Smooth muscle cell (in vitro differentiated cells): Measurements from ENCODE around the gene ACAA1. TPM values are rescaled to one million over a fixed set of nuclear protein-coding genes. Genes with fewer than 3 reads are reported as not detected.

Experiments used
- DNase-seq: peaks from one replicate; lab custom pipeline; 2025; ENCODE audit not compliant: unreplicated experiment; lab: John Stamatoyannopoulos, UW
- H2AFZ ChIP-seq: fragments of 200-600 bp; sonication (generic); 2 replicates; pipeline ENCODE4 v1.6.0; 2016; ENCODE audit warnings: antibody characterized with exemption, low read depth, mild to moderate bottlenecking
- H3F3A ChIP-seq: fragments of 200-600 bp; sonication (generic); 2 replicates; pipeline ENCODE4 v1.6.0; 2017; ENCODE audit warnings: antibody characterized with exemption, low read depth
- H3K27ac ChIP-seq: fragments of 200-600 bp; sonication (generic); 2 replicates; pipeline ENCODE4 v1.5.1; 2016; ENCODE audit warnings: low read depth, mild to moderate bottlenecking
- H3K27me3 ChIP-seq: fragments of 200-600 bp; sonication (generic); 2 replicates; pipeline ENCODE4 v1.6.1; 2016; ENCODE audit warnings: low read depth, mild to moderate bottlenecking
- H3K36me3 ChIP-seq: fragments of 200-600 bp; sonication (generic); 2 replicates; pipeline ENCODE4 v1.5.1; 2016; ENCODE audit warnings: low read depth
- H3K4me1 ChIP-seq: fragments of 200-600 bp; sonication (generic); 2 replicates; pipeline ENCODE4 v1.5.1; 2016; ENCODE audit warnings: low read depth
- H3K4me2 ChIP-seq: fragments of 200-600 bp; sonication (generic); 2 replicates; pipeline ENCODE4 v1.6.0; 2016; ENCODE audit warnings: mild to moderate bottlenecking
- H3K4me3 ChIP-seq: fragments of 200-600 bp; sonication (generic); 2 replicates; pipeline ENCODE4 v1.5.1; 2016; ENCODE audit warnings: mild to moderate bottlenecking
- H3K79me2 ChIP-seq: fragments of 200-600 bp; sonication (generic); 2 replicates; pipeline ENCODE4 v1.6.0; 2016; ENCODE audit warnings: low read depth, mild to moderate bottlenecking
- H3K9ac ChIP-seq: fragments of 200-600 bp; sonication (generic); 2 replicates; pipeline ENCODE4 v1.6.0; 2016; ENCODE audit warnings: low read depth
- H3K9me3 ChIP-seq: fragments of 200-600 bp; sonication (generic); replicated peaks from 2 replicates; pipeline ENCODE4 v1.5.1; 2016; ENCODE audit warnings: low read depth
- H4K20me1 ChIP-seq: fragments of 200-600 bp; sonication (generic); 2 replicates; pipeline ENCODE4 v1.6.0; 2016; ENCODE audit warnings: low read depth
- CTCF ChIP-seq: fragments of 200-600 bp; sonication (generic); IDR thresholded peaks from 2 replicates; pipeline ENCODE4 v1.5.1; 2017; ENCODE audit warnings: borderline replicate concordance, mild to moderate bottlenecking, antibody characterized with exemption; ENCODE audit not compliant: insufficient read depth, poor library complexity, severe bottlenecking
- WGBS: methylation state at CpG from one replicate; pipeline ENCODE4 v1.1.7; 2016; ENCODE audit warnings: low lambda C conversion rate; 5-methylcytosine and 5-hydroxymethylcytosine counted together
- polyA plus RNA-seq: library from polyadenylated mRNA; unstranded; fragments of >200 nt; fragmentation: Nextera tagmentation; extraction: Ambion mirVana; gene quantifications from 2 replicates; pipeline ENCODE4 v1.2.1, GENCODE V29; 2016
- total RNA-seq: library from RNA; depleted of rRNA; stranded (reverse); fragments of >200 nt; gene quantifications from 2 replicates; pipeline ENCODE4 v1.2.3, GENCODE V29; 2014

ACAA1 gene
- total and polyA plus RNA-seq, 2 experiments from 2014 or later: 22.7 to 41.8 TPM

- no peaks in the 10 kb centered on the region for H3F3A ChIP-seq
- no peak overlapping the region for H3K9ac ChIP-seq
- no peaks in the 10 kb centered on the region for H3K4me1 ChIP-seq
- no peak overlapping the region for H3K4me2 ChIP-seq
- TF ChIP-seq CTCF: no peak
- no peak overlapping the region for H2AFZ ChIP-seq
- H3K27me3 ChIP-seq: no peaks in the 10 kb centered on the region
- H3K36me3 ChIP-seq: no peaks in the 10 kb centered on the region
- WGBS: 95% methylated on average over 12 of the region's 12 CpGs
- no peak for DNase-seq
- H4K20me1 ChIP-seq: no peaks in the 10 kb centered on the region
- no peak overlapping the region for H3K4me3 ChIP-seq
- H3K9me3 ChIP-seq: no peaks in the 10 kb centered on the region
- no peak overlapping the region for H3K27ac ChIP-seq
- no peaks in the 10 kb centered on the region for H3K79me2 ChIP-seq
Observed at GRCh38 chr3:38116471-38117162, 20.3 kb downstream of the ACAA1 start.

GRCh38 chr3:38115645-38116427, 21.1 kb downstream of the ACAA1 start:
- no peaks in the 10 kb centered on the region for H4K20me1 ChIP-seq
- H3K36me3 ChIP-seq: no peaks in the 10 kb centered on the region
- TF ChIP-seq CTCF: no peak
- 88% methylated on average over 9 of the region's 9 CpGs for WGBS
- DNase-seq: no peak
- no peak overlapping the region for H3K4me3 ChIP-seq
- H3K9ac ChIP-seq: no peak overlapping the region
- no peaks in the 10 kb centered on the region for H3K9me3 ChIP-seq
- no peak overlapping the region for H3K27ac ChIP-seq
- H3K4me2 ChIP-seq: no peak overlapping the region
- no peaks in the 10 kb centered on the region for H3K4me1 ChIP-seq
- H3K27me3 ChIP-seq: no peaks in the 10 kb centered on the region
- no peaks in the 10 kb centered on the region for H3F3A ChIP-seq
- H2AFZ ChIP-seq: no peak overlapping the region
- H3K79me2 ChIP-seq: no peaks in the 10 kb centered on the region

DNA sequence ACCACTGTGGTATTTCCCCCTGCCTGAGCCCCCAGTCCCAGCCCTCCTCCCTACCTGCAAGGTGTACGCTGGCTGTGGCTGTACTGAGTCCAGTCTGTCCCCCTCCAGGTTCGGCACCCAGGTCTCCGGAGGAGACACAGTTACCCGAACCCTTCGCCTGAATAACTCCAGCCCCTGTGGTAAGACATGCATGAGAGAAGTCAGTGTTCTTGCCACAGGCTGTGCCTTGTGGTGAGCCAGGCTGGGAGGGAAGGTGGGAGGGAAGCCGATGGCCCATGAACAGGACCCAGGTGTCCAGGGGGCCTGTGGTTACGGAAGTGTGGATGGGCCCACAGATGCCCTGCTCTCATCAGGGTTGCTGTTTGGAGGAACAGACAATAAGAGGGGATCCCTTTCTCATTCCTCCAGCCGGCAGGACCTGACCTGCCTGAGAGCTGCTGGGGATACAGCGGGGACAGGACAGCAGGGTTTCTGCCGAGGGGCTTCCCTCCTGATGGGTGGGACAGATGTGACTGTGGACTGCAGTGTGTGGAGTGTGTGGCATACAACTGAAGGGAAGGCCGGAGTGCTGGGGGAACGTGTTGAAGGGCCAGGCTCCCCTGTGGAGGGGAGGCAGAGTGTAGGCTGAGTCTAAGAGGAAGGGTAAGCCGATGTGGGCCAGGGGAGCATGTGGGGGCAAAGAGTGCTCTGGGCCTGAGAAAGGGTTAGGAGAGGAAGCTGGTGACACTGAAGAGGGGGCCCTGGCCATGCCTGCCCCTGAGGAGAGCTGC, 21.9 kb downstream of the ACAA1 start:
- Histone ChIP-seq H3K4me1 (no peaks in the 10 kb centered on the region), H3K36me3 (no peaks in the 10 kb centered on the region), H3K4me3 (no peak overlapping the region), H3K27ac (no peak overlapping the region), H3K79me2 (no peaks in the 10 kb centered on the region), H3K4me2 (no peak overlapping the region), H4K20me1 (no peaks in the 10 kb centered on the region), H3F3A (no peaks in the 10 kb centered on the region), H3K9ac (no peak overlapping the region), H3K27me3 (no peaks in the 10 kb centered on the region), H2AFZ (no peak overlapping the region), H3K9me3 (no peaks in the 10 kb centered on the region)
- no peak for DNase-seq
- no peak for TF ChIP-seq CTCF
- 93% methylated on average over 13 of the region's 13 CpGs for WGBS
